ENCODE results near the gene CDC37. TPM values are rescaled to one million over a fixed set of nuclear protein-coding genes. Genes with fewer than 3 reads are reported as not detected.

CDC37 gene
- total and polyA plus RNA-seq, 4 donors = 110 to 294 (median 189) TPM

GRCh38 chr19:10419646-10420443, 16.5 kb upstream of the CDC37 start:
- peak; percentile 57 to 66 (median 60) for DNase-seq

GRCh38 chr19:10419200-10419645, 15.9 kb upstream of the CDC37 start:
- Histone ChIP-seq H3K4me1 (ENCODE audit: control insufficient read depth in 5 of 5, insufficient read depth in 5 of 5, low read length in 5 of 5) (peaks cover 0 to 17% (median 0%) of the 10 kb centered on the region in 5 donors), H3K9me3 (ENCODE audit: control insufficient read depth in 4 of 4, insufficient read depth in 3 of 4, low read length in 3 of 4) (peaks cover 0 to 4% (median 0%) of the 10 kb centered on the region in 4 donors), H3K9ac (ENCODE audit: insufficient read depth in 1 of 2, low read length in 2 of 2) (no peak overlapping the region), H3K27ac (ENCODE audit: low read depth in 1 of 2, low read length in 1 of 2) (no peak overlapping the region), H3K27me3 (ENCODE audit: control insufficient read depth in 3 of 3, insufficient read depth in 3 of 3, low read length in 2 of 3) (peaks cover 0 to 82% (median 72%) of the 10 kb centered on the region in 3 donors), H3K4me3 (no peak overlapping the region), H3K36me3 (ENCODE audit: control insufficient read depth in 4 of 4, insufficient read depth in 4 of 4, low read length in 4 of 4) (no peaks in the 10 kb centered on the region)
- DNase-seq = no peak
- 1 to 3% methylated on average over 31 to 40 of the region's 40 CpGs for WGBS, 2 donors
- no peak for TF ChIP-seq CTCF (IDR thresholded peaks at IDR 0.05; ENCODE audit: control extremely low read depth, extremely low read depth)
- ATAC-seq (ENCODE audit: insufficient read depth, low FRiP score) = no peak

More at GRCh38 chr19:10419646-10420443, 16.5 kb upstream of the CDC37 start:
- WGBS, 2 donors = 1% methylated on average over 55 to 59 of the region's 61 CpGs
- TF ChIP-seq CTCF (IDR thresholded peaks at IDR 0.05; ENCODE audit: control extremely low read depth, extremely low read depth) = no peak
- no peak overlapping the region for H3K27ac ChIP-seq (ENCODE audit: low read depth in 1 of 2, low read length in 1 of 2)
- no peak for ATAC-seq (ENCODE audit: insufficient read depth, low FRiP score)
- H3K27me3 ChIP-seq (ENCODE audit: control insufficient read depth in 3 of 3, insufficient read depth in 3 of 3, low read length in 2 of 3) = peaks cover 0 to 85% (median 71%) of the 10 kb centered on the region in 3 donors
- H3K9me3 ChIP-seq (ENCODE audit: control insufficient read depth in 4 of 4, insufficient read depth in 3 of 4, low read length in 3 of 4) = peaks cover 0 to 3% (median 0%) of the 10 kb centered on the region in 4 donors
- no peak overlapping the region for H3K9ac ChIP-seq (ENCODE audit: insufficient read depth in 1 of 2, low read length in 2 of 2)
- H3K36me3 ChIP-seq (ENCODE audit: control insufficient read depth in 4 of 4, insufficient read depth in 4 of 4, low read length in 4 of 4) = no peaks in the 10 kb centered on the region
- H3K4me1 ChIP-seq (ENCODE audit: control insufficient read depth in 5 of 5, insufficient read depth in 5 of 5, low read length in 5 of 5) = peaks cover 0 to 18% (median 0%) of the 10 kb centered on the region in 5 donors
- peak overlapping the region; percentile 1 for H3K4me3 ChIP-seq

GRCh38 chr19:10418485-10419199, 15.3 kb upstream of the CDC37 start:
- WGBS, 2 donors = 2 to 4% methylated on average over 24 to 32 of the region's 32 CpGs
- peaks cover 0 to 17% (median 0%) of the 10 kb centered on the region in 5 donors for H3K4me1 ChIP-seq (ENCODE audit: control insufficient read depth in 5 of 5, insufficient read depth in 5 of 5, low read length in 5 of 5)
- peak in 2 of 3 donors; percentile 22 to 43 for DNase-seq
- TF ChIP-seq CTCF (IDR thresholded peaks at IDR 0.05; ENCODE audit: control extremely low read depth, extremely low read depth) = no peak
- no peaks in the 10 kb centered on the region for H3K36me3 ChIP-seq (ENCODE audit: control insufficient read depth in 4 of 4, insufficient read depth in 4 of 4, low read length in 4 of 4)
- H3K9ac ChIP-seq (ENCODE audit: insufficient read depth in 1 of 2, low read length in 2 of 2) = no peak overlapping the region
- peaks cover 0 to 76% (median 69%) of the 10 kb centered on the region in 3 donors for H3K27me3 ChIP-seq (ENCODE audit: control insufficient read depth in 3 of 3, insufficient read depth in 3 of 3, low read length in 2 of 3)
- peaks cover 0 to 4% (median 0%) of the 10 kb centered on the region in 4 donors for H3K9me3 ChIP-seq (ENCODE audit: control insufficient read depth in 4 of 4, insufficient read depth in 3 of 4, low read length in 3 of 4)
- no peak for ATAC-seq (ENCODE audit: insufficient read depth, low FRiP score)
- H3K27ac ChIP-seq (ENCODE audit: low read depth in 1 of 2, low read length in 1 of 2) = no peak overlapping the region
- H3K4me3 ChIP-seq = no peak overlapping the region
